ENCODE measurements around the gene STARD9. TPM values are rescaled to one million over a fixed set of nuclear protein-coding genes. Genes with fewer than 3 reads are reported as not detected.

STARD9 gene
- total and polyA plus RNA-seq, 5 donors from 2014 or later, result 0.07 to 9.8 (median 0.16) TPM

DNA sequence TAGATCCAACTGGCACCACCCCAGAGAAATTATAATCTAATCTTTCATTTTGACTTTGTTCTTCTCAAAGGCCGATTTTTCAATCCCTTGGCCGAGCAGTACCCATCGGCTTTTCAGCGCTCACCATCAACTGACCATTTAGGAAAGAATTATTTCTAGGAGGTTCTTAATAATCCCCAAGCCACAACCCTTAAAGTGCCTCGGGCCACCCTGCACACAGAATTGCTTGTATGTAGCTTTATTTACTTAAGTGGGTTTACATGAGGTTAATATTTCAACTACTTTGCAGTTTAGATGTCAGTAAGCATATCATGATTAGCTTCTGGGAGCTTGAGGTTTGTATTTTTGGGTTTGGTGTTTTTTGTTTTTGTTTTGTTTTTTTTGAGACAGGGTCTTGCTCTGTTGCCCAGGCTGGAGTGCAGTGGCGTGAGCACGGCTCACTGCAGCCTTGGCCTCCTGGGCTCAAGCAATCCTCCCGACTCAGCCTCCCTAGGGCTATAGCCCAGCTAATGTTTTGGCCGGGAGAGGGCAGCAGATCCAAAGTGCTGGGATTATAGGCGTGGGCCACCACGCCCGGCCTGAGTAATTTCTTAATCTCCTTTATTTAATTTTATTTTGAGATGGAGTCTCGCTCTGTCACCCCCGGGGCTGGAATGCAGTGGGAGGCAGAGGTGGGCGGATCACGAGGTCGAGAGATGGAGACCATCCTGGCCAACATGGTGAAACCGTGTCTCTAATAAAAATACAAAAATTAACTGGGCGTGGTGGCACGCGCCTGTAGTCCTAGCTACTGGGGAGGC, 162.3 kb downstream of the STARD9 start:
- H3K4me3 Mint-ChIP-seq, result peak overlapping the region; percentile 77 to 89 (median 85)
- H3K4me1 ChIP-seq (ENCODE audit: control insufficient read depth, insufficient read depth, low read length, poor library complexity, severe bottlenecking), result peaks cover 18% of the 10 kb centered on the region
- no peaks in the 10 kb centered on the region for H3K9me3 Mint-ChIP-seq
- H3K27me3 ChIP-seq (ENCODE audit: control insufficient read depth, insufficient read depth, low read length), result no peaks in the 10 kb centered on the region
- no peak for ATAC-seq (ENCODE audit: low read depth in 2 of 2)
- peaks cover 7% of the 10 kb centered on the region for H3K36me3 Mint-ChIP-seq
- peaks cover 14% of the 10 kb centered on the region for H3K36me3 ChIP-seq (ENCODE audit: control insufficient read depth, insufficient read depth, low read length)
- H3K9me3 ChIP-seq (ENCODE audit: control insufficient read depth in 2 of 2, low read length in 2 of 2), result no peaks in the 10 kb centered on the region
- H3K27me3 Mint-ChIP-seq, result no peaks in the 10 kb centered on the region
- H3K27ac Mint-ChIP-seq, result peak overlapping the region; percentile 52 to 92 (median 84)
- H3K4me1 Mint-ChIP-seq, result peaks cover 0 to 23% (median 11%) of the 10 kb centered on the region in 4 donors
- H3K4me3 ChIP-seq (ENCODE audit: low read depth, low read length), result peak overlapping the region; percentile 68
- peak overlapping the region; percentile 75 for H3K27ac ChIP-seq (ENCODE audit: insufficient read depth, low read length, poor library complexity, severe bottlenecking)
- DNase-seq, result no peak

DNA sequence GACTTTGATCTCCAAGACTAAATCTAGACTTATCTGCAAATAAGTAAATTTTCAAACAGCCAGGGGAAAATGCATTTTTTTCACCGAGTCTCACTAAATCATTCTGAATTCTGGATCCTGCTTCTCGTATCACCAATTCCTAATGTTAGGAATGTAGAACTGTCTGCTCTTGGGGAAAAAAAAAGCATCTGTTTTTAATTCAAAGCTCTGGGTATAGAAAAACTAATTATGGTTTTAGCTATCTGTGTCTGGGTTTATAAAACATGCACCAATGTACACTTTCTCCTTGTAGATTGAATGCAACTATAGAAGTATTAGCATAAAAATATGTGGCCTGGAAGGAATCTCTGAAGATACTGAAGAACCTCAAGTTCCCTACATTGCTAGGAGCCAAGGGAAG, 166.3 kb downstream of the STARD9 start:
- peaks cover 7% of the 10 kb centered on the region for H3K4me1 ChIP-seq (ENCODE audit: control insufficient read depth, insufficient read depth, low read length, poor library complexity, severe bottlenecking)
- H3K4me3 ChIP-seq (ENCODE audit: low read depth, low read length), result no peak overlapping the region
- no peaks in the 10 kb centered on the region for H3K27me3 ChIP-seq (ENCODE audit: control insufficient read depth, insufficient read depth, low read length)
- Mint-ChIP-seq H3K27me3 (no peaks in the 10 kb centered on the region), H3K36me3 (peaks cover 12% of the 10 kb centered on the region), H3K27ac (no peak overlapping the region), H3K4me3 (peak overlapping the region in 1 of 4 donors; percentile 4), H3K4me1 (peaks cover 0 to 7% (median 5%) of the 10 kb centered on the region in 4 donors), H3K9me3 (no peaks in the 10 kb centered on the region)
- DNase-seq (no peak), ATAC-seq (ENCODE audit: low read depth in 2 of 2) (no peak)
- peaks cover 10% of the 10 kb centered on the region for H3K36me3 ChIP-seq (ENCODE audit: control insufficient read depth, insufficient read depth, low read length)
- no peak overlapping the region for H3K27ac ChIP-seq (ENCODE audit: insufficient read depth, low read length, poor library complexity, severe bottlenecking)
- no peaks in the 10 kb centered on the region for H3K9me3 ChIP-seq (ENCODE audit: control insufficient read depth in 2 of 2, low read length in 2 of 2)

DNA sequence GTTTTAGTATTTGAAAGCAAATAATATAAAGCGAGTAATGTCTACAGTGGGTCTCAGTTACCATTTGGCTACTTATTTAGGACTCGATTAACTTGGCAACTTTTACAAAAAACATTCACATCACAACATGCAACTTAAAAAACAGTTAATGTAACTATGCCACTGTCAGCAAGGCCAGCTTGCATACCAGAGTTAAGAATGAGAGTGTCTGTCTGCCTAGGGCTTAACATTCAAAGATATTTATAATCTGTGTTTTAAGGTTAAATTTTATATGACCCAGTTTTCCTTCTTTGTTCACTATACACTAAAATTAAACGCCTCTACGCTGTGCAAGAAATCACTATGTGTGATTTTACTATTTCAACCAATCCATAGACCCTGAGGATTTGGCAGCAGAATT, 166.7 kb downstream of the STARD9 start:
- peaks cover 6% of the 10 kb centered on the region for H3K4me1 ChIP-seq (ENCODE audit: control insufficient read depth, insufficient read depth, low read length, poor library complexity, severe bottlenecking)
- no peaks in the 10 kb centered on the region for H3K27me3 Mint-ChIP-seq
- H3K36me3 ChIP-seq (ENCODE audit: control insufficient read depth, insufficient read depth, low read length), result peaks cover 10% of the 10 kb centered on the region
- no peaks in the 10 kb centered on the region for H3K9me3 ChIP-seq (ENCODE audit: control insufficient read depth in 2 of 2, low read length in 2 of 2)
- DNase-seq, result no peak
- H3K9me3 Mint-ChIP-seq, result no peaks in the 10 kb centered on the region
- H3K36me3 Mint-ChIP-seq, result peaks cover 12% of the 10 kb centered on the region
- peaks cover 0 to 7% (median 5%) of the 10 kb centered on the region in 4 donors for H3K4me1 Mint-ChIP-seq
- no peak for ATAC-seq (ENCODE audit: low read depth in 2 of 2)
- no peaks in the 10 kb centered on the region for H3K27me3 ChIP-seq (ENCODE audit: control insufficient read depth, insufficient read depth, low read length)
- H3K27ac ChIP-seq (ENCODE audit: insufficient read depth, low read length, poor library complexity, severe bottlenecking), result no peak overlapping the region
- no peak overlapping the region for H3K4me3 Mint-ChIP-seq
- no peak overlapping the region for H3K4me3 ChIP-seq (ENCODE audit: low read depth, low read length)
- no peak overlapping the region for H3K27ac Mint-ChIP-seq

GRCh38 chr15:42744195-42744594, 168.8 kb downstream of the STARD9 start:
- H3K9me3 Mint-ChIP-seq, result no peaks in the 10 kb centered on the region
- peaks cover 16% of the 10 kb centered on the region for H3K36me3 Mint-ChIP-seq
- no peaks in the 10 kb centered on the region for H3K4me1 ChIP-seq (ENCODE audit: control insufficient read depth, insufficient read depth, low read length, poor library complexity, severe bottlenecking)
- H3K9me3 ChIP-seq (ENCODE audit: control insufficient read depth in 2 of 2, low read length in 2 of 2), result no peaks in the 10 kb centered on the region
- no peak overlapping the region for H3K4me3 Mint-ChIP-seq
- H3K27me3 Mint-ChIP-seq, result no peaks in the 10 kb centered on the region
- H3K27ac ChIP-seq (ENCODE audit: insufficient read depth, low read length, poor library complexity, severe bottlenecking), result no peak overlapping the region
- H3K4me1 Mint-ChIP-seq, result peaks cover 0 to 7% (median under 1%) of the 10 kb centered on the region in 4 donors
- DNase-seq (no peak), ATAC-seq (ENCODE audit: low read depth in 2 of 2) (no peak)
- H3K27ac Mint-ChIP-seq, result no peak overlapping the region
- peaks cover 10% of the 10 kb centered on the region for H3K36me3 ChIP-seq (ENCODE audit: control insufficient read depth, insufficient read depth, low read length)
- H3K4me3 ChIP-seq (ENCODE audit: low read depth, low read length), result no peak overlapping the region
- H3K27me3 ChIP-seq (ENCODE audit: control insufficient read depth, insufficient read depth, low read length), result no peaks in the 10 kb centered on the region

DNA sequence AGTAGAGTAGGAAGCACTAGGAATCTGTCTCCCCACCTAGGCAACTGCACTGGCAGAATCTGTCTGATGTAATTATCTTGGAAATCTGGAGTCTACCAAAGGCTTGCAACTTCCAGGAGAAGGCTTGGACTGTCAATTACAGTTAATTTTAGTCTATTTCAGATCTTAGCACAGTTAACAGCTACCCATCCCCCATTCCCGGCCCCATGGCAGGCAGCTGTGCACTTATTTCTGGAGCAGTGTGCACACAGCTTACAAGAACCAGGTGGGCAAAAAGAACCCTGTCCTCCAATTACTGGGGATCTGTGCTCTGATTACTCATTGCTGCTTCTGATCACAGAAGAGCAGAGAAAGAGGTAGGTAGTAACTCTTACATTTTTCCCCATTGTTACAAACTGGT, 173.9 kb downstream of the STARD9 start:
- Mint-ChIP-seq H3K27ac (no peak overlapping the region), H3K27me3 (no peaks in the 10 kb centered on the region), H3K9me3 (peaks cover 0 to 17% (median 2%) of the 10 kb centered on the region in 7 donors), H3K36me3 (peaks cover 49% of the 10 kb centered on the region), H3K4me3 (no peak overlapping the region), H3K4me1 (peaks cover 0 to 5% (median 2%) of the 10 kb centered on the region in 4 donors)
- no peaks in the 10 kb centered on the region for H3K27me3 ChIP-seq (ENCODE audit: control insufficient read depth, insufficient read depth, low read length)
- DNase-seq (no peak), ATAC-seq (ENCODE audit: low read depth in 2 of 2) (no peak)
- H3K36me3 ChIP-seq (ENCODE audit: control insufficient read depth, insufficient read depth, low read length), result peaks cover 36% of the 10 kb centered on the region
- no peak overlapping the region for H3K27ac ChIP-seq (ENCODE audit: insufficient read depth, low read length, poor library complexity, severe bottlenecking)
- H3K4me3 ChIP-seq (ENCODE audit: low read depth, low read length), result no peak overlapping the region
- no peaks in the 10 kb centered on the region for H3K4me1 ChIP-seq (ENCODE audit: control insufficient read depth, insufficient read depth, low read length, poor library complexity, severe bottlenecking)
- peaks cover 5 to 7% of the 10 kb centered on the region in 2 experiments for H3K9me3 ChIP-seq (ENCODE audit: control insufficient read depth in 2 of 2, low read length in 2 of 2)

- H3K36me3 ChIP-seq (ENCODE audit: control insufficient read depth, insufficient read depth, low read length), result peaks cover 36% of the 10 kb centered on the region
- H3K27ac ChIP-seq (ENCODE audit: insufficient read depth, low read length, poor library complexity, severe bottlenecking), result no peak overlapping the region
- no peak overlapping the region for H3K27ac Mint-ChIP-seq
- no peak for ATAC-seq (ENCODE audit: low read depth in 2 of 2)
- H3K9me3 Mint-ChIP-seq, result peaks cover 0 to 17% (median 2%) of the 10 kb centered on the region in 7 donors
- peaks cover 5 to 7% of the 10 kb centered on the region in 2 experiments for H3K9me3 ChIP-seq (ENCODE audit: control insufficient read depth in 2 of 2, low read length in 2 of 2)
- peaks cover 0 to 3% (median 1%) of the 10 kb centered on the region in 4 donors for H3K4me1 Mint-ChIP-seq
- DNase-seq, result no peak
- no peaks in the 10 kb centered on the region for H3K27me3 Mint-ChIP-seq
- H3K4me3 ChIP-seq (ENCODE audit: low read depth, low read length), result no peak overlapping the region
- no peaks in the 10 kb centered on the region for H3K4me1 ChIP-seq (ENCODE audit: control insufficient read depth, insufficient read depth, low read length, poor library complexity, severe bottlenecking)
- no peaks in the 10 kb centered on the region for H3K27me3 ChIP-seq (ENCODE audit: control insufficient read depth, insufficient read depth, low read length)
- H3K4me3 Mint-ChIP-seq, result no peak overlapping the region
- peaks cover 48% of the 10 kb centered on the region for H3K36me3 Mint-ChIP-seq
These were observed 174.9 kb downstream of the STARD9 start for GRCh38 chr15:42750306-42750705.

DNA sequence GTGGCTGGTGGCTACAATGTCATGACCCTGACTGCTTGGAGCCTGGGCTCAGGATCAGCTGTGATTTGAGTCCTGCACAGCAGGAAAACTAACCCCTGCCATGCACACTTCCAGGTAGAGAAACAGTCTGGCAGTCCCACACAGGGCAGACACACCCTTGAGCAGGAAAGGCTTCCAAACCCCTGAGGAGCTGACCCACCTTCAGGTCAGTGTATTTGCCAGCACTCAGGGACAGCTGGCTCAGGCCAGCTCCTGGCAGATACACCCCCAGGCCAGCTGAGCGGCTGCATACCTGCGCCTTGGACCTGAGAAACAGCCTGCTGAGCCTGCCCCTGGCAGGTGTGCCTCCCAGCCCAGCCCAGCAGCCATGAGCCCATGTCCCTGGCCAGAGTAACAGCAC, 183.7 kb downstream of the STARD9 start:
- no peak for DNase-seq
- Mint-ChIP-seq H3K4me3 (no peak overlapping the region), H3K9me3 (peaks cover 3 to 25% (median 14%) of the 10 kb centered on the region in 7 donors), H3K27ac (no peak overlapping the region), H3K27me3 (no peaks in the 10 kb centered on the region), H3K4me1 (peaks cover 4 to 5% (median 5%) of the 10 kb centered on the region in 4 donors), H3K36me3 (peaks cover 20% of the 10 kb centered on the region)
- Histone ChIP-seq H3K36me3 (ENCODE audit: control insufficient read depth, insufficient read depth, low read length) (peaks cover 2% of the 10 kb centered on the region), H3K4me1 (ENCODE audit: control insufficient read depth, insufficient read depth, low read length, poor library complexity, severe bottlenecking) (no peaks in the 10 kb centered on the region), H3K4me3 (ENCODE audit: low read depth, low read length) (no peak overlapping the region), H3K27ac (ENCODE audit: insufficient read depth, low read length, poor library complexity, severe bottlenecking) (no peak overlapping the region), H3K27me3 (ENCODE audit: control insufficient read depth, insufficient read depth, low read length) (no peaks in the 10 kb centered on the region), H3K9me3 (ENCODE audit: control insufficient read depth in 2 of 2, low read length in 2 of 2) (peaks cover 15% of the 10 kb centered on the region in 2 experiments)
- ATAC-seq (ENCODE audit: low read depth in 2 of 2), result no peak

GRCh38 chr15:42760759-42761158, 185.4 kb downstream of the STARD9 start:
- Mint-ChIP-seq H3K9me3 (peaks cover 3 to 31% (median 16%) of the 10 kb centered on the region in 7 donors), H3K4me1 (peaks cover 4 to 5% (median 5%) of the 10 kb centered on the region in 4 donors), H3K36me3 (peaks cover 30% of the 10 kb centered on the region), H3K27me3 (no peaks in the 10 kb centered on the region), H3K4me3 (peak overlapping the region in 1 of 4 donors; percentile 32), H3K27ac (no peak overlapping the region)
- H3K36me3 ChIP-seq (ENCODE audit: control insufficient read depth, insufficient read depth, low read length), result peaks cover 2% of the 10 kb centered on the region
- no peaks in the 10 kb centered on the region for H3K27me3 ChIP-seq (ENCODE audit: control insufficient read depth, insufficient read depth, low read length)
- no peak overlapping the region for H3K4me3 ChIP-seq (ENCODE audit: low read depth, low read length)
- peaks cover 15% of the 10 kb centered on the region in 2 experiments for H3K9me3 ChIP-seq (ENCODE audit: control insufficient read depth in 2 of 2, low read length in 2 of 2)
- H3K4me1 ChIP-seq (ENCODE audit: control insufficient read depth, insufficient read depth, low read length, poor library complexity, severe bottlenecking), result no peaks in the 10 kb centered on the region
- ATAC-seq (ENCODE audit: low read depth in 2 of 2) (no peak), DNase-seq (no peak)
- H3K27ac ChIP-seq (ENCODE audit: insufficient read depth, low read length, poor library complexity, severe bottlenecking), result no peak overlapping the region
